SW480 (cell line): ENCODE measurements around the gene CAB39L.

ENCODE experiments used
- DNase-seq: peaks from one replicate; pipeline ENCODE4 v3.0.0-alpha.2; 2016; ENCODE audit warnings: low spot score

Gene CAB39L

GRCh38 chr13:49288458-49288857 is 155.4 kb downstream of the CAB39L start:
- no peak for DNase-seq

GRCh38 chr13:49287995-49288394 is 155.9 kb downstream of the CAB39L start:
- no peak for DNase-seq

- no peak for DNase-seq
These were observed 164.0 kb downstream of the CAB39L start for GRCh38 chr13:49279885-49280284.

GRCh38 chr13:49279112-49279511 is 164.8 kb downstream of the CAB39L start:
- no peak for DNase-seq

- DNase-seq: no peak
These were observed 165.7 kb downstream of the CAB39L start for GRCh38 chr13:49278211-49278610.

GRCh38 chr13:49272296-49272695 is 171.6 kb downstream of the CAB39L start:
- no peak for DNase-seq

GRCh38 chr13:49271264-49271663 is 172.6 kb downstream of the CAB39L start:
- DNase-seq: no peak

GRCh38 chr13:49265822-49266221 is 178.0 kb downstream of the CAB39L start:
- DNase-seq: no peak

GRCh38 chr13:49262634-49263033 is 181.2 kb downstream of the CAB39L start:
- DNase-seq: no peak

- no peak for DNase-seq
These were observed 184.3 kb downstream of the CAB39L start for GRCh38 chr13:49259586-49259985.
